ENCODE results near the gene BRD4. TPM values are rescaled to one million over a fixed set of nuclear protein-coding genes. Genes with fewer than 3 reads are reported as not detected.

BRD4 gene
- polyA plus RNA-seq, 1 donor from 2014 or later = 3.6 TPM

- Histone ChIP-seq H3K36me3 (ENCODE audit: insufficient read depth, low read length) (no peaks in the 10 kb centered on the region), H3K4me3 (ENCODE audit: low read length) (no peak overlapping the region), H3K9me3 (ENCODE audit: low read length) (no peaks in the 10 kb centered on the region), H3K27ac (ENCODE audit: low read length) (no peak overlapping the region), H3K27me3 (ENCODE audit: insufficient read depth, low read depth, low read length) (no peaks in the 10 kb centered on the region), H3F3A (ENCODE audit: insufficient read depth, low read length, poor library complexity, severe bottlenecking) (no peaks in the 10 kb centered on the region), H2AFZ (ENCODE audit: low read depth, low read length) (no peak overlapping the region), H3K4me2 (ENCODE audit: low read length) (no peak overlapping the region), H3K9ac (ENCODE audit: low read length) (no peak overlapping the region), H3K9me2 (ENCODE audit: insufficient read depth, low read length) (no peaks in the 10 kb centered on the region), H4K20me1 (ENCODE audit: insufficient read depth) (no peaks in the 10 kb centered on the region), H3K79me2 (replicated peaks; ENCODE audit: insufficient read depth, low read length) (no peaks in the 10 kb centered on the region)
- TF ChIP-seq, protein P1, sequence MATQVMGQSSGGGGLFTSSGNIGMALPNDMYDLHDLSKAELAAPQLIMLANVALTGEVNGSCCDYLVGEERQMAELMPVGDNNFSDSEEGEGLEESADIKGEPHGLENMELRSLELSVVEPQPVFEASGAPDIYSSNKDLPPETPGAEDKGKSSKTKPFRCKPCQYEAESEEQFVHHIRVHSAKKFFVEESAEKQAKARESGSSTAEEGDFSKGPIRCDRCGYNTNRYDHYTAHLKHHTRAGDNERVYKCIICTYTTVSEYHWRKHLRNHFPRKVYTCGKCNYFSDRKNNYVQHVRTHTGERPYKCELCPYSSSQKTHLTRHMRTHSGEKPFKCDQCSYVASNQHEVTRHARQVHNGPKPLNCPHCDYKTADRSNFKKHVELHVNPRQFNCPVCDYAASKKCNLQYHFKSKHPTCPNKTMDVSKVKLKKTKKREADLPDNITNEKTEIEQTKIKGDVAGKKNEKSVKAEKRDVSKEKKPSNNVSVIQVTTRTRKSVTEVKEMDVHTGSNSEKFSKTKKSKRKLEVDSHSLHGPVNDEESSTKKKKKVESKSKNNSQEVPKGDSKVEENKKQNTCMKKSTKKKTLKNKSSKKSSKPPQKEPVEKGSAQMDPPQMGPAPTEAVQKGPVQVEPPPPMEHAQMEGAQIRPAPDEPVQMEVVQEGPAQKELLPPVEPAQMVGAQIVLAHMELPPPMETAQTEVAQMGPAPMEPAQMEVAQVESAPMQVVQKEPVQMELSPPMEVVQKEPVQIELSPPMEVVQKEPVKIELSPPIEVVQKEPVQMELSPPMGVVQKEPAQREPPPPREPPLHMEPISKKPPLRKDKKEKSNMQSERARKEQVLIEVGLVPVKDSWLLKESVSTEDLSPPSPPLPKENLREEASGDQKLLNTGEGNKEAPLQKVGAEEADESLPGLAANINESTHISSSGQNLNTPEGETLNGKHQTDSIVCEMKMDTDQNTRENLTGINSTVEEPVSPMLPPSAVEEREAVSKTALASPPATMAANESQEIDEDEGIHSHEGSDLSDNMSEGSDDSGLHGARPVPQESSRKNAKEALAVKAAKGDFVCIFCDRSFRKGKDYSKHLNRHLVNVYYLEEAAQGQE (IDR thresholded peaks at IDR 0.05; ENCODE audit: borderline replicate concordance) = no peak
- TF ChIP-seq CTCF (IDR thresholded peaks at IDR 0.05; ENCODE audit: poor library complexity, severe bottlenecking) = no peak
- TF ChIP-seq MXI1 (conservative IDR thresholded peaks at IDR 0.05; ENCODE audit: poor library complexity, severe bottlenecking) = no peak
- TF ChIP-seq SMC3 (conservative IDR thresholded peaks at IDR 0.05; ENCODE audit: poor library complexity) = no peak
- TF ChIP-seq TAF1 (IDR thresholded peaks at IDR 0.05; ENCODE audit: low read depth) = no peak
- TF ChIP-seq EP300 (conservative IDR thresholded peaks at IDR 0.05; ENCODE audit: poor library complexity, severe bottlenecking) = no peak
- TF ChIP-seq EZH2 (IDR thresholded peaks at IDR 0.05; ENCODE audit: borderline replicate concordance, insufficient read depth, low read length, poor library complexity, severe bottlenecking) = no peak
- no peak for TF ChIP-seq POLR2AphosphoS5 (IDR thresholded peaks at IDR 0.05)
- no peak for TF ChIP-seq RAD21 (conservative IDR thresholded peaks at IDR 0.05)
Measured at GRCh38 chr19:15259907-15260306, 72.4 kb downstream of the BRD4 start.

GRCh38 chr19:15257782-15258181, 74.6 kb downstream of the BRD4 start:
- H4K20me1 ChIP-seq (ENCODE audit: insufficient read depth) = no peaks in the 10 kb centered on the region
- no peak overlapping the region for H2AFZ ChIP-seq (ENCODE audit: low read depth, low read length)
- no peak overlapping the region for H3K4me3 ChIP-seq (ENCODE audit: low read length)
- TF ChIP-seq EZH2 (IDR thresholded peaks at IDR 0.05; ENCODE audit: borderline replicate concordance, insufficient read depth, low read length, poor library complexity, severe bottlenecking) (no peak), EP300 (conservative IDR thresholded peaks at IDR 0.05; ENCODE audit: poor library complexity, severe bottlenecking) (no peak), SMC3 (conservative IDR thresholded peaks at IDR 0.05; ENCODE audit: poor library complexity) (no peak), CTCF (IDR thresholded peaks at IDR 0.05; ENCODE audit: poor library complexity, severe bottlenecking) (no peak), POLR2AphosphoS5 (IDR thresholded peaks at IDR 0.05) (no peak), TAF1 (IDR thresholded peaks at IDR 0.05; ENCODE audit: low read depth) (no peak)
- no peak overlapping the region for H3K27ac ChIP-seq (ENCODE audit: low read length)
- H3K36me3 ChIP-seq (ENCODE audit: insufficient read depth, low read length) = no peaks in the 10 kb centered on the region
- H3K27me3 ChIP-seq (ENCODE audit: insufficient read depth, low read depth, low read length) = no peaks in the 10 kb centered on the region
- H3F3A ChIP-seq (ENCODE audit: insufficient read depth, low read length, poor library complexity, severe bottlenecking) = no peaks in the 10 kb centered on the region
- H3K79me2 ChIP-seq (replicated peaks; ENCODE audit: insufficient read depth, low read length) = no peaks in the 10 kb centered on the region
- no peak overlapping the region for H3K9ac ChIP-seq (ENCODE audit: low read length)
- H3K9me2 ChIP-seq (ENCODE audit: insufficient read depth, low read length) = no peaks in the 10 kb centered on the region
- no peaks in the 10 kb centered on the region for H3K9me3 ChIP-seq (ENCODE audit: low read length)
- no peak overlapping the region for H3K4me2 ChIP-seq (ENCODE audit: low read length)

Measured in neural cell (in vitro differentiated cells).